Loucy (cell line): ENCODE results near the gene NAALADL1.
"Not testable (repeated sequence)": the region's sequence is repeated elsewhere in the genome, so short reads cannot be mapped to it uniquely, and the experiment has no call there.

Experiments used
- H2AFZ ChIP-seq: fragments of 200-600 bp; sonication (generic); 2 replicates; pipeline ENCODE4 v1.6.0; 2016; ENCODE audit warnings: antibody characterized with exemption, mild to moderate bottlenecking, low read length, moderate library complexity
- H3F3A ChIP-seq: fragments of 200-600 bp; 2 replicates; pipeline ENCODE4 v1.6.0; 2016; ENCODE audit warnings: antibody characterized with exemption, low read depth, mild to moderate bottlenecking
- H3K27me3 ChIP-seq: fragments of 200-600 bp; sonication (generic); 2 replicates; pipeline ENCODE4 v1.6.1; 2014; ENCODE audit warnings: low read length, mild to moderate bottlenecking; ENCODE audit not compliant: insufficient read depth, poor library complexity, severe bottlenecking
- H3K36me3 ChIP-seq: fragments of 200-600 bp; sonication (generic); 2 replicates; pipeline ENCODE4 v1.6.1; 2016; ENCODE audit warnings: low read length; ENCODE audit not compliant: insufficient read depth
- H3K4me1 ChIP-seq: fragments of 200-600 bp; sonication (generic); 2 replicates; pipeline ENCODE4 v1.5.1; 2014; ENCODE audit warnings: low read length, mild to moderate bottlenecking; ENCODE audit not compliant: insufficient read depth, poor library complexity, severe bottlenecking
- H3K4me2 ChIP-seq: fragments of 200-600 bp; sonication (generic); 2 replicates; pipeline ENCODE4 v1.6.0; 2014; ENCODE audit warnings: antibody characterized with exemption, low read length, low read depth, mild to moderate bottlenecking; ENCODE audit not compliant: poor library complexity, severe bottlenecking
- H3K4me3 ChIP-seq: fragments of 200-600 bp; sonication (generic); 2 replicates; pipeline ENCODE4 v1.5.1; 2014; ENCODE audit warnings: low read length, mild to moderate bottlenecking, mixed read lengths; ENCODE audit not compliant: poor library complexity, severe bottlenecking
- H3K79me2 ChIP-seq: fragments of 200-600 bp; sonication (generic); 2 replicates; pipeline ENCODE4 v1.6.1; 2014; ENCODE audit warnings: low read length; ENCODE audit not compliant: insufficient read depth
- H3K9ac ChIP-seq: fragments of 200-600 bp; sonication (generic); 2 replicates; pipeline ENCODE4 v1.6.0; 2014; ENCODE audit warnings: mild to moderate bottlenecking, low read depth, low read length, moderate library complexity; ENCODE audit not compliant: poor library complexity, severe bottlenecking
- H3K9me2 ChIP-seq: fragments of 200-600 bp; sonication (generic); replicated peaks from 2 replicates; pipeline ENCODE4 v1.6.1; 2016; ENCODE audit warnings: low read depth, low read length, mixed read lengths
- H3K9me3 ChIP-seq: fragments of 200-600 bp; sonication (generic); 2 replicates; pipeline ENCODE4 v1.6.1; 2014; ENCODE audit warnings: mild to moderate bottlenecking, antibody characterized with exemption, low read length, low read depth; ENCODE audit not compliant: insufficient read depth
- H4K20me1 ChIP-seq: fragments of 200-600 bp; sonication (generic); 2 replicates; pipeline ENCODE4 v1.6.0; 2014; ENCODE audit warnings: antibody characterized with exemption, low read length, mild to moderate bottlenecking; ENCODE audit not compliant: insufficient read depth, poor library complexity, severe bottlenecking
- CTCF ChIP-seq: fragments of 200-600 bp; sonication (generic); conservative IDR thresholded peaks from 2 replicates; pipeline ENCODE4 v1.5.1; 2014; ENCODE audit warnings: mild to moderate bottlenecking, antibody characterized with exemption, low read length
- EZH2phosphoT487 ChIP-seq: fragments of 200-600 bp; IDR thresholded peaks from 2 replicates; pipeline ENCODE4 v1.6.1; 2018; ENCODE audit warnings: antibody characterized with exemption, mild to moderate bottlenecking, moderate library complexity, borderline replicate concordance

NAALADL1 gene

GRCh38 chr11:65008873-65009272 lies 49.5 kb downstream of the NAALADL1 start:
- TF ChIP-seq EZH2phosphoT487 (no peak), CTCF (no peak)
- Histone ChIP-seq H3K9me3 (no peaks in the 10 kb centered on the region), H3K9me2 (no peaks in the 10 kb centered on the region), H2AFZ (no peak overlapping the region), H3K4me2 (no peak overlapping the region), H3K9ac (no peak overlapping the region), H3K4me3 (no peak overlapping the region), H3K36me3 (no peaks in the 10 kb centered on the region), H3K27me3 (no peaks in the 10 kb centered on the region), H4K20me1 (no peaks in the 10 kb centered on the region), H3K4me1 (peaks cover 6% of the 10 kb centered on the region), H3K79me2 (no peaks in the 10 kb centered on the region), H3F3A (peaks cover 2% of the 10 kb centered on the region; the same call in 1 of the 2 replicates)

- no peak overlapping the region for H3K4me2 ChIP-seq
- no peaks in the 10 kb centered on the region for H3K36me3 ChIP-seq
- no peak overlapping the region for H2AFZ ChIP-seq
- H3K4me3 ChIP-seq, result no peak overlapping the region
- H3F3A ChIP-seq, result no peaks in the 10 kb centered on the region
- no peaks in the 10 kb centered on the region for H3K9me3 ChIP-seq
- H3K9ac ChIP-seq, result no peak overlapping the region
- no peaks in the 10 kb centered on the region for H3K79me2 ChIP-seq
- H3K9me2 ChIP-seq, result no peaks in the 10 kb centered on the region
- H3K27me3 ChIP-seq, result no peaks in the 10 kb centered on the region
- H4K20me1 ChIP-seq, result no peaks in the 10 kb centered on the region
- peaks cover 3% of the 10 kb centered on the region for H3K4me1 ChIP-seq
- no peak for TF ChIP-seq CTCF
- no peak for TF ChIP-seq EZH2phosphoT487
Observed at GRCh38 chr11:65008016-65008415, 50.3 kb downstream of the NAALADL1 start.

- H3K4me1 ChIP-seq, H3K36me3 ChIP-seq, H3K4me2 ChIP-seq, H3K9me2 ChIP-seq, H3K9ac ChIP-seq, H3K79me2 ChIP-seq, H3K27me3 ChIP-seq, H3K4me3 ChIP-seq, H2AFZ ChIP-seq, H3F3A ChIP-seq, H3K9me3 ChIP-seq, H4K20me1 ChIP-seq: not testable (repeated sequence)
Observed at GRCh38 chr11:65003968-65004367, 54.4 kb downstream of the NAALADL1 start.

GRCh38 chr11:65003282-65003681 lies 55.1 kb downstream of the NAALADL1 start:
- TF ChIP-seq EZH2phosphoT487 (no peak), CTCF (no peak)
- Histone ChIP-seq H3K4me1 (no peaks in the 10 kb centered on the region), H3K4me2 (no peak overlapping the region), H2AFZ (no peak overlapping the region), H3K4me3 (no peak overlapping the region), H3K9me2 (no peaks in the 10 kb centered on the region), H3K9ac (no peak overlapping the region), H3F3A (no peaks in the 10 kb centered on the region), H4K20me1 (no peaks in the 10 kb centered on the region), H3K27me3 (no peaks in the 10 kb centered on the region), H3K9me3 (no peaks in the 10 kb centered on the region), H3K36me3 (no peaks in the 10 kb centered on the region), H3K79me2 (no peaks in the 10 kb centered on the region)
